22Rv1 (cell line): ENCODE measurements around the gene B3GNT2.

Source experiments
- H3K27ac ChIP-seq: fragments of 450-650 bp; 2 replicates; pipeline ENCODE4 v1.5.1; 2017
- ZFX ChIP-seq: fragments of 450-650 bp; IDR thresholded peaks from 2 replicates; pipeline ENCODE4 v1.6.1; 2017; ENCODE audit warnings: antibody characterized with exemption, borderline replicate concordance
- TF ChIP-seq, protein P1 (sequence below): fragments of 450-650 bp; IDR thresholded peaks from 2 replicates; pipeline ENCODE4 v1.5.1; 2017; ENCODE audit warnings: mild to moderate bottlenecking

Gene B3GNT2

GRCh38 chr2:62187246-62187645 lies 8.7 kb upstream of the B3GNT2 start:
- TF ChIP-seq ZFX: no peak
- TF ChIP-seq, protein P1, sequence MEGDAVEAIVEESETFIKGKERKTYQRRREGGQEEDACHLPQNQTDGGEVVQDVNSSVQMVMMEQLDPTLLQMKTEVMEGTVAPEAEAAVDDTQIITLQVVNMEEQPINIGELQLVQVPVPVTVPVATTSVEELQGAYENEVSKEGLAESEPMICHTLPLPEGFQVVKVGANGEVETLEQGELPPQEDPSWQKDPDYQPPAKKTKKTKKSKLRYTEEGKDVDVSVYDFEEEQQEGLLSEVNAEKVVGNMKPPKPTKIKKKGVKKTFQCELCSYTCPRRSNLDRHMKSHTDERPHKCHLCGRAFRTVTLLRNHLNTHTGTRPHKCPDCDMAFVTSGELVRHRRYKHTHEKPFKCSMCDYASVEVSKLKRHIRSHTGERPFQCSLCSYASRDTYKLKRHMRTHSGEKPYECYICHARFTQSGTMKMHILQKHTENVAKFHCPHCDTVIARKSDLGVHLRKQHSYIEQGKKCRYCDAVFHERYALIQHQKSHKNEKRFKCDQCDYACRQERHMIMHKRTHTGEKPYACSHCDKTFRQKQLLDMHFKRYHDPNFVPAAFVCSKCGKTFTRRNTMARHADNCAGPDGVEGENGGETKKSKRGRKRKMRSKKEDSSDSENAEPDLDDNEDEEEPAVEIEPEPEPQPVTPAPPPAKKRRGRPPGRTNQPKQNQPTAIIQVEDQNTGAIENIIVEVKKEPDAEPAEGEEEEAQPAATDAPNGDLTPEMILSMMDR: no peak
- no peak overlapping the region for H3K27ac ChIP-seq

GRCh38 chr2:62188416-62188815 lies 7.5 kb upstream of the B3GNT2 start:
- no peak for TF ChIP-seq ZFX
- TF ChIP-seq, protein P1: no peak
- no peak overlapping the region for H3K27ac ChIP-seq

DNA sequence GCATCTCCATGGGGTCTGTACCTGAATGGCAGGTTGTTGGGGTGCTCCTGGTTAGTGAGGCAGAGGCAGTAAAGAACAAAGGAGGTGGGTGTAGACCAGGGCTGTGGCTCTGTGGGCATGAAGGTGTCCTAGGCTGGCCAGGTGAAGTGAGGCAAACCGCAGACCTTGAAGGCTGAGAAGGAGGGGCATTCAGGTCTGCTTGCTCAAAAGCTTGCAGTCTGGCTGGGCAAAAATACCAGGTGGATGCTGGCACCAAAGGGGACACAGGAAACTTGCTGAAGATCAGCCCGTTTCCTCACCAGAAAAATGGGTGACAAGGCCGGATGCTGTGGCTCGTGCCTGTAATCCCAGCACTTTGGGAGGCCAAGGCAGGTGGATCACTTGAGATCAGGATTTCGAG lies 6.7 kb upstream of the B3GNT2 start:
- TF ChIP-seq ZFX: no peak
- TF ChIP-seq, protein P1: no peak
- H3K27ac ChIP-seq: no peak overlapping the region

DNA sequence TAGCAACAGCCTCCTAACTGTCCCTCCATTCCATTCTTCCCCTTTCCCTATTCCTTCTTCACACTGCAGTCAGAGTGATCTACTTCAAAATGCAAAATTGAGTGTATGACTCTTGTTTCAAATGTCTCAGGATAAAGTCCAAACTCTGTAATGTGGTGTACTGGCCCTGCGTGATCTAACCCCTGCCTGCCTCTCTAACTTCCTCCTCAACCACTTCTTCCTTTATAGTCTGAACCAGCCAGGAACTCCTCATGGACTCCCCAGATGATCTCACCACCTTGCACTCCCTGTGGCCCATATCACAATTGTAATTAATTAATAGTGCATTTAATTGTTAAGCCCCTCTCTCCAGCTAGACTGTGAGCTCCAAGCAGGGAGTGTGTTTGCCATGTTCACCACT lies 3.1 kb upstream of the B3GNT2 start:
- TF ChIP-seq ZFX: no peak
- TF ChIP-seq, protein P1: no peak
- no peak overlapping the region for H3K27ac ChIP-seq

- H3K27ac ChIP-seq: no peak overlapping the region
- TF ChIP-seq, protein P1: no peak
- no peak for TF ChIP-seq ZFX
Observed at GRCh38 chr2:62194558-62195420, 1.1 kb upstream of the B3GNT2 start.

- no peak for TF ChIP-seq ZFX
- TF ChIP-seq, protein P1: peak; percentile 30
- H3K27ac ChIP-seq: peak overlapping the region; percentile 67
Observed at GRCh38 chr2:62196278-62196901, 475 bp downstream of the B3GNT2 start.
